ENCODE data around the gene C19orf67.

DNA sequence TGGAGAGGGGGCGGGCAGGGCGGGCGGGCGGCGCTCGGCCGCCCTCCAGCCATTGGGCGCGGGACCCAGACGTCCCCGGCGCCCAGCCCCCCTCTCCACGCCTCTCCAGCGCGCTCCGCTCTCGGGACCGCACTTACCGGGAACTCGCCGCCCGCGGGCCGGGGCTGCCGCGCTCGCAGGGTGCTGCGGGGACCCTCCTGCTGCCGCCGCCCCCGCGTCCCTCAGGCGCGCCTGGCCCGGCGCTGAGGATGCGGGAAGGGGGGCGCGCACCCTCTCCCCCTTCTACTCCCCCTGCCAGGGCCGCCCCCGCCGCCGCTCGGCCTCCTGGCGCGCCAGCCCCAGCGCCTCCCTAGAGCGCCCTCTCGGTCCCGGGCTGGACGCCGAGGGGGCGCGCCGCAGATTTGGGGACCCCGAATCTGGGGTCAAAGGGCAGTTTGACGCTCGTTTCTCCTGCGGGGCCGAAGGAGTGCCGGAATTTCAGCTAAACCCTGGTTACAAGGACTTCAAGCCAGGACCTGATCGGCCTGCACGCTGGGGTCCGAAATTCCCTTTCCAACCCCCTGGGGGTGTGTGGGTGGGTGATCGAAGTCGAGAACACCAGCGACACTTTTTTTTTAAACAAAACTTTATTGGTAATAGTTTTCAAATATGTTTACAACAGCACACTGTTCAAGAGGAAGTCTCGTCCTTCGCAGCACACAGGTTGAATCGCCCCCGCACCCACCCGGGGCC is 5.7 kb upstream of the C19orf67 start:
- TF ChIP-seq CTCF (IDR thresholded peaks at IDR 0.05) (peak in 2 of 5 experiments; percentile 19 to 21), POLR2A (IDR thresholded peaks at IDR 0.05) (peak; percentile 37 to 75), EP300 (IDR thresholded peaks at IDR 0.05) (peak in 1 of 2 donors; percentile 39)

Data from tibial nerve (tissue), 4 donors.